ENCODE results near the gene KCNH4.

Gene KCNH4

GRCh38 chr17:42171831-42172230 lies 9.1 kb downstream of the KCNH4 start:
- no peak for DNase-seq (ENCODE audit: low read depth)
- no peak for TF ChIP-seq CTCF (conservative IDR thresholded peaks at IDR 0.05; ENCODE audit: low read depth, low read length)

GRCh38 chr17:42169351-42169750 lies 11.6 kb downstream of the KCNH4 start:
- H3K4me3 ChIP-seq (ENCODE audit: low read depth, low read length), result no peak overlapping the region
- DNase-seq (ENCODE audit: low read depth), result no peak
- TF ChIP-seq CTCF (conservative IDR thresholded peaks at IDR 0.05; ENCODE audit: low read depth, low read length), result no peak

More at GRCh38 chr17:42171831-42172230, 9.1 kb downstream of the KCNH4 start:
- no peak overlapping the region for H3K4me3 ChIP-seq (ENCODE audit: low read depth, low read length)

- no peak for DNase-seq (ENCODE audit: low read depth)
- no peak for TF ChIP-seq CTCF (conservative IDR thresholded peaks at IDR 0.05; ENCODE audit: low read depth, low read length)
- H3K4me3 ChIP-seq (ENCODE audit: low read depth, low read length), result no peak overlapping the region
Measured at GRCh38 chr17:42167807-42168206, 13.1 kb downstream of the KCNH4 start.

GRCh38 chr17:42166196-42166763 lies 14.7 kb downstream of the KCNH4 start:
- no peak for DNase-seq (ENCODE audit: low read depth)
- H3K4me3 ChIP-seq (ENCODE audit: low read depth, low read length), result no peak overlapping the region
- no peak for TF ChIP-seq CTCF (conservative IDR thresholded peaks at IDR 0.05; ENCODE audit: low read depth, low read length)

- H3K4me3 ChIP-seq (ENCODE audit: low read depth, low read length), result no peak overlapping the region
- no peak for DNase-seq (ENCODE audit: low read depth)
- TF ChIP-seq CTCF (conservative IDR thresholded peaks at IDR 0.05; ENCODE audit: low read depth, low read length), result no peak
Measured at GRCh38 chr17:42165751-42166150, 15.2 kb downstream of the KCNH4 start.

- no peak overlapping the region for H3K4me3 ChIP-seq (ENCODE audit: low read depth, low read length)
- no peak for TF ChIP-seq CTCF (conservative IDR thresholded peaks at IDR 0.05; ENCODE audit: low read depth, low read length)
- no peak for DNase-seq (ENCODE audit: low read depth)
Measured at GRCh38 chr17:42163696-42164407, 17.1 kb downstream of the KCNH4 start.

GRCh38 chr17:42163113-42163512 lies 17.8 kb downstream of the KCNH4 start:
- peak; percentile 44 for TF ChIP-seq CTCF (conservative IDR thresholded peaks at IDR 0.05; ENCODE audit: low read depth, low read length)
- no peak for DNase-seq (ENCODE audit: low read depth)
- H3K4me3 ChIP-seq (ENCODE audit: low read depth, low read length), result no peak overlapping the region
